ENCODE data around the gene WDR38. TPM values are rescaled to one million over a fixed set of nuclear protein-coding genes. Genes with fewer than 3 reads are reported as not detected.

Gene WDR38
- total and polyA plus RNA-seq, 9 of the 15 experiments (the other 6 are each of a cell fraction or from before 2014, with no cell fraction given): not detected

GRCh38 chr9:124899845-124900244 lies 46.6 kb downstream of the WDR38 start (continued):
- no peak for TF ChIP-seq ZNF407 (IDR thresholded peaks at IDR 0.05; ENCODE audit: low read depth)
- TF ChIP-seq MEF2D (tag; conservative IDR thresholded peaks at IDR 0.05; ENCODE audit: low read depth): no peak
- TF ChIP-seq CSDE1 (IDR thresholded peaks at IDR 0.05): no peak
- TF ChIP-seq HMG20A (CRISPR knock-in tag; conservative IDR thresholded peaks at IDR 0.05): no peak
- TF ChIP-seq ZKSCAN1 (IDR thresholded peaks at IDR 0.05; ENCODE audit: low read depth, low read length): no peak
- no peak for TF ChIP-seq ZNF41 (CRISPR knock-in tag; conservative IDR thresholded peaks at IDR 0.05)
- TF ChIP-seq RUNX1 (IDR thresholded peaks at IDR 0.05; ENCODE audit: low read depth): no peak
- peak; percentile 67 for TF ChIP-seq ZFX (CRISPR knock-in tag; IDR thresholded peaks at IDR 0.05)
- TF ChIP-seq ZNF592 (IDR thresholded peaks at IDR 0.05): peak; percentile 79
- TF ChIP-seq PHF20 (IDR thresholded peaks at IDR 0.05; ENCODE audit: partially characterized antibody): no peak
- peak; percentile 73 for TF ChIP-seq CTBP1 (IDR thresholded peaks at IDR 0.05; ENCODE audit: borderline replicate concordance)
- no peak for TF ChIP-seq IRF1 (CRISPR knock-in tag; IDR thresholded peaks at IDR 0.05; ENCODE audit: borderline replicate concordance)
- no peak for TF ChIP-seq ZNF408 (CRISPR knock-in tag; IDR thresholded peaks at IDR 0.05; ENCODE audit: low read depth)
- no peak for TF ChIP-seq NCOA6 (IDR thresholded peaks at IDR 0.05)
- TF ChIP-seq E2F6 (IDR thresholded peaks at IDR 0.05; ENCODE audit: borderline replicate concordance in 1 of 2, extremely low read depth in 1 of 2, insufficient read depth in 1 of 2, insufficient read length in 1 of 2, low read depth in 1 of 2, low read length in 1 of 2, poor library complexity in 1 of 2, severe bottlenecking in 1 of 2): peak; percentile 50 to 58

Measured in K562 (cell line).